HL-60 (cell line): ENCODE measurements around the gene ATG2B.

ENCODE experiments used
- CTCF ChIP-seq: IDR thresholded peaks from one replicate; pipeline ENCODE4 v1.5.1; 2011; ENCODE audit warnings: low read length, control low read depth, inconsistent platforms; ENCODE audit not compliant: insufficient read depth
- POLR2AphosphoS5 ChIP-seq: IDR thresholded peaks from 2 replicates; pipeline ENCODE4 v1.6.1; 2012; ENCODE audit warnings: low read depth
- REST ChIP-seq: IDR thresholded peaks from 2 replicates; pipeline ENCODE4 v1.6.1; 2012; ENCODE audit warnings: low read depth; ENCODE audit not compliant: insufficient replicate concordance

- TF ChIP-seq CTCF (peak; percentile 17), POLR2AphosphoS5 (no peak), REST (no peak)
These were observed 98.3 kb downstream of the ATG2B start for GRCh38 chr14:96264853-96265252.
